ENCODE data around the gene PPP2CA. TPM values are rescaled to one million over a fixed set of nuclear protein-coding genes. Genes with fewer than 3 reads are reported as not detected.
"Not testable (repeated sequence)": the region's sequence is repeated elsewhere in the genome, so short reads cannot be mapped to it uniquely, and the experiment has no call there.

PPP2CA gene
- total RNA-seq, 1 experiment from 2014 or later: 72.2 TPM

DNA sequence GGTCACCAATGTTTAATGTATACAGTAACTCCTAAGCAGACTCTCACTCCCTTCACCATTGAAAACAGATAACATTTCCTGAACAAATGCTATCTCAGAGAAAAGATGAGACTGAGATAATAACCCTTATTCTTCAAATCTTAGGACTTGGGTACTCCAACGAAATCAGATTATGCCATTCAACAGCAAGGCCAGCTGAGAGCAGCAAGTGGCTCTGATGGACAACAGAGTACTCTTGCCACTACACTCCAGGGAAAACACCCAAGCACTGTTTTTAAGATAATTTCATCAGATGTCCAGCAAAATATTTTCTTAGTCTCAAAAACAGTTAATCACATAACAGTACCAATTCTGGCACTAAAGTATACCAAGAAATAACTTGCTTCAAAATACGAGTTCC is 10.1 kb downstream of the PPP2CA start:
- Histone ChIP-seq H3K4me1 (ENCODE audit: low read length) (peaks cover 13% of the 10 kb centered on the region), H4K20me1 (ENCODE audit: insufficient read depth, low read depth, low read length) (peaks cover 38% of the 10 kb centered on the region), H3K9me3 (ENCODE audit: low read length) (no peaks in the 10 kb centered on the region), H3K27ac (ENCODE audit: low read length) (no peak overlapping the region), H3K27me3 (ENCODE audit: low read length) (no peaks in the 10 kb centered on the region), H3K9me2 (replicated peaks; ENCODE audit: insufficient read depth, low read length) (no peaks in the 10 kb centered on the region), H2AFZ (ENCODE audit: low read length) (no peak overlapping the region), H3K9ac (ENCODE audit: low read length) (no peak overlapping the region), H3K4me2 (ENCODE audit: low read depth, low read length, poor library complexity, severe bottlenecking) (no peak overlapping the region), H3K36me3 (ENCODE audit: insufficient read depth, low read length) (peaks cover 38% of the 10 kb centered on the region), H3K4me3 (ENCODE audit: low read length) (no peak overlapping the region), H3K79me2 (ENCODE audit: low read length) (peaks cover 100% of the 10 kb centered on the region)
- no peak for DNase-seq

DNA sequence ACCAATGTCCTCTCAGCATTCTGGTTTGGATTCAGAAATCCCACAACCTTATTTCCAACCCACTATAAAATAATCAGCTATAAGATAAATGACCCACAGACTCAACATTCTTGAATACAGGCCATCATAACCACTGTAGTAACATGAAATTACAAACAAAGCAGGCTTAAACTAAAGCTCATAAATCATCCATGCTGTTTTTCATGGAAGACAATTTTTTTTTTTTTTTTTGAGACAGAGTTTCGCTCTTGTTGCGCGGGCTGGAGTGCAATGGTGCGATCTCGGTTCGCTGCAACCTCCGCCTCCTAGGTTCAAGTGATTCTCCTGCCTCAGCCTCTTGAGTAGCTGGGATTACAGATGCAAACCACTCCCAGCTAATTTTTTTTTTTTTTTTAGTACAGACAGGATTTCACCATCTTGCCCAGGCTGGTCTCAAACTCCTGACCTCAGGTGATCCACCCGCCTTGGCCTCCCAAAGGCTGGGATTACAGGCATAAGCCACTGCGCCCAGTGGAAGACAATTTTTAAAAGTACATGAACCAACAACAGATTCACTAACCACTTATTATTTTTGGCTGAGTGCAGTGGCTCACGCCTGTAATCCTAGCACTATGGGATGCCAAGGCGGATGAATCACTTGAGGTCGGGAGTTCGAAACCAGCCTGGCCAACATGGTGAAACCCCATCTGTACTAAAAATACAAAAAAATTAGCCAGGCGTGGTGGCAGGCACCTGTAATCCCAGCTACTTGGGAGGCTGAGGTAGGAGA is 14.4 kb downstream of the PPP2CA start:
- not testable (repeated sequence) for DNase-seq; H3K9me2 ChIP-seq (replicated peaks; ENCODE audit: insufficient read depth, low read length); H2AFZ ChIP-seq (ENCODE audit: low read length); H3K27ac ChIP-seq (ENCODE audit: low read length); H3K9ac ChIP-seq (ENCODE audit: low read length); H3K27me3 ChIP-seq (ENCODE audit: low read length); H3K4me2 ChIP-seq (ENCODE audit: low read depth, low read length, poor library complexity, severe bottlenecking); H3K9me3 ChIP-seq (ENCODE audit: low read length); H3K4me3 ChIP-seq (ENCODE audit: low read length)
- H3K79me2 ChIP-seq (ENCODE audit: low read length): peaks cover 100% of the 10 kb centered on the region
- H3K4me1 ChIP-seq (ENCODE audit: low read length): peaks cover 13% of the 10 kb centered on the region
- peaks cover 62% of the 10 kb centered on the region for H4K20me1 ChIP-seq (ENCODE audit: insufficient read depth, low read depth, low read length)
- H3K36me3 ChIP-seq (ENCODE audit: insufficient read depth, low read length): peaks cover 11% of the 10 kb centered on the region

DNA sequence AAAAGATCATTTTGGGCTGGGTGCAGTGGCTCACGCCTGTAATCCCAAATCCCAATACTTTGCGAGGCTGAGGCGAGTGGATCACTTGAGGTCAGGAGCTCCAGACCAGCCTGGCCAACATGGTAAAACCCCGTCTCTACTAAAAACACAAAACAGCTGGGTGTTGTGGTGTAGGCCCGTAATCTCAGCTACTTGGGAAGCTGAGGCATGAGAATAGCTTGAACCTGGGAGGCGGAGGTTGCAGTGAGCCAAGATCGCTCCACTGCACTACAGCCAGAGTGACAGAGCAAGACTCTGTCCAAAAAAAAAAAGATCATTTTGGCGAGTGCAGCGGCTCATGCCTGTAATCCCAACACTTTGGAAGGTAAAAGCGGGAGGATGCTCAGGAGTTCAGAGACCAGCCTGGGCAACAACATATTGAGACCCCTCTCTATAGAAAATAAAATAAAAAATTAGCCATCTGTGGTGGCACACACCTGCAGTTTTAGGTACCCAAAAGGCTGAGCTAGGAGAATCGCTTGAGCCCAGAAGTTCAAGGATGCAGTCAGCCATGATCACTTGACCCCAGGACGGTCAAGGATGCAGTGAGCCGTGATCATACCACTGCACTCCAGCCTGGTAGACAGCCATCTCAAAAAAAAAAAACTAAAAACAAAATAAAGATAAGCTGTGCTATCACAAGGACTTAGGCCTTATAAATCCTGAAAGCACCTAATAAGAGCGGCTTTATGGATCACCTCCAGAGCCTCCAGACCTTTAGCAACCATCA is 16.2 kb downstream of the PPP2CA start:
- no peak for DNase-seq
- H3K27ac ChIP-seq (ENCODE audit: low read length): no peak overlapping the region
- H3K27me3 ChIP-seq (ENCODE audit: low read length): no peaks in the 10 kb centered on the region
- no peak overlapping the region for H3K4me2 ChIP-seq (ENCODE audit: low read depth, low read length, poor library complexity, severe bottlenecking)
- no peaks in the 10 kb centered on the region for H3K9me2 ChIP-seq (replicated peaks; ENCODE audit: insufficient read depth, low read length)
- H2AFZ ChIP-seq (ENCODE audit: low read length): no peak overlapping the region
- no peak overlapping the region for H3K9ac ChIP-seq (ENCODE audit: low read length)
- H3K9me3 ChIP-seq (ENCODE audit: low read length): no peaks in the 10 kb centered on the region
- H3K36me3 ChIP-seq (ENCODE audit: insufficient read depth, low read length): peaks cover 19% of the 10 kb centered on the region
- H4K20me1 ChIP-seq (ENCODE audit: insufficient read depth, low read depth, low read length): peaks cover 72% of the 10 kb centered on the region
- H3K4me1 ChIP-seq (ENCODE audit: low read length): peaks cover 13% of the 10 kb centered on the region
- peaks cover 100% of the 10 kb centered on the region for H3K79me2 ChIP-seq (ENCODE audit: low read length)
- no peak overlapping the region for H3K4me3 ChIP-seq (ENCODE audit: low read length)

DNA sequence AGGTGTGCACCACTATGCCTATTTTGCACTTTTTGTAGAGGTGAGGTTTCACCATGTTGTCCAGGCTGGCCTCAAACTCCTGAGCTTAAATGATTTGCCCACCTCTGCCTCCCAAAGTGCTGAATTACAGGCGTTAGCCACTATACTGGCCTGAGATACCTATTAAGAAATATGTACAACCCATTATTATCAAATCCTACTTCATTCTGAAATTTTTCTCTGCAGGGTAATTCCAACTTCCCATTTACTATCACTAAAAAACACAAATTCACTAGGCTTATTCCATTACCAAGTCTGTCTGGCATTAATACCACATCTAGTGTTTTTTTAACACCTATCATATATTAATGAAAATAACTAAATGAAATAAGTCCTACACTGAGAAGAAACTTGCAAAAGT is 18.2 kb downstream of the PPP2CA start:
- Histone ChIP-seq H3K4me2 (ENCODE audit: low read depth, low read length, poor library complexity, severe bottlenecking) (no peak overlapping the region), H4K20me1 (ENCODE audit: insufficient read depth, low read depth, low read length) (peaks cover 75% of the 10 kb centered on the region), H2AFZ (ENCODE audit: low read length) (no peak overlapping the region), H3K36me3 (ENCODE audit: insufficient read depth, low read length) (peaks cover 22% of the 10 kb centered on the region; the same call in 1 of the 2 replicates), H3K79me2 (ENCODE audit: low read length) (peaks cover 100% of the 10 kb centered on the region), H3K9ac (ENCODE audit: low read length) (no peak overlapping the region), H3K4me1 (ENCODE audit: low read length) (peaks cover 8% of the 10 kb centered on the region), H3K27ac (ENCODE audit: low read length) (no peak overlapping the region), H3K9me3 (ENCODE audit: low read length) (no peaks in the 10 kb centered on the region), H3K27me3 (ENCODE audit: low read length) (no peaks in the 10 kb centered on the region), H3K9me2 (replicated peaks; ENCODE audit: insufficient read depth, low read length) (no peaks in the 10 kb centered on the region), H3K4me3 (ENCODE audit: low read length) (no peak overlapping the region)
- DNase-seq: no peak

- Histone ChIP-seq H3K9me3 (ENCODE audit: low read length) (no peaks in the 10 kb centered on the region), H3K27me3 (ENCODE audit: low read length) (no peaks in the 10 kb centered on the region), H3K27ac (ENCODE audit: low read length) (no peak overlapping the region), H3K4me1 (ENCODE audit: low read length) (no peaks in the 10 kb centered on the region; the same call in 1 of the 2 replicates), H3K4me2 (ENCODE audit: low read depth, low read length, poor library complexity, severe bottlenecking) (no peak overlapping the region), H3K79me2 (ENCODE audit: low read length) (peaks cover 100% of the 10 kb centered on the region), H3K36me3 (ENCODE audit: insufficient read depth, low read length) (peaks cover 28% of the 10 kb centered on the region; the same call in 1 of the 2 replicates), H3K4me3 (ENCODE audit: low read length) (no peak overlapping the region), H4K20me1 (ENCODE audit: insufficient read depth, low read depth, low read length) (peaks cover 66% of the 10 kb centered on the region), H2AFZ (ENCODE audit: low read length) (no peak overlapping the region), H3K9me2 (replicated peaks; ENCODE audit: insufficient read depth, low read length) (no peaks in the 10 kb centered on the region), H3K9ac (ENCODE audit: low read length) (no peak overlapping the region)
- no peak for DNase-seq
These were observed 19.2 kb downstream of the PPP2CA start for GRCh38 chr5:134206627-134207160.

DNA sequence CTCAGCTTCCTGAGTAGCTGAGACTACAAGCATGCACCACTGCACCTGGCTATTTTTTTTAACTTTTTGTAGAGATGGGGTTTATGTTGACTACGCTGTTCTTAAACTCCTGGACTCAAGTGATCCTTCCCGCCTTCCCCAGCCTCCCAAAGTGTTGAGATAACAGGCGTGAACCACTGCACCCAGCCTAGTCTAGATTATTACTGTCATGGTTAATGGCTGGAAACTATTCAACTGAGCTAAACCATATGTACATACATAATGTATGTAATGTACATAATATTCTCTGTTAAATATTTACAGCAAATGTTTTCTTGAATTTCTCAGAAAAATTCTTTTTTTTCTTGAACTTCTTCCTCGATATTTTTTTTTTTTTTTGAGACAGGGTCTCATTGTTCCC is 21.3 kb downstream of the PPP2CA start:
- H3K4me1 ChIP-seq (ENCODE audit: low read length): no peaks in the 10 kb centered on the region
- H3K9me2 ChIP-seq (replicated peaks; ENCODE audit: insufficient read depth, low read length): no peaks in the 10 kb centered on the region
- no peak overlapping the region for H3K4me2 ChIP-seq (ENCODE audit: low read depth, low read length, poor library complexity, severe bottlenecking)
- peaks cover 99% of the 10 kb centered on the region for H3K79me2 ChIP-seq (ENCODE audit: low read length)
- H4K20me1 ChIP-seq (ENCODE audit: insufficient read depth, low read depth, low read length): peaks cover 59% of the 10 kb centered on the region
- H2AFZ ChIP-seq (ENCODE audit: low read length): no peak overlapping the region
- peaks cover 49% of the 10 kb centered on the region; the same call in 1 of the 2 replicates for H3K36me3 ChIP-seq (ENCODE audit: insufficient read depth, low read length)
- H3K4me3 ChIP-seq (ENCODE audit: low read length): no peak overlapping the region
- no peak overlapping the region for H3K9ac ChIP-seq (ENCODE audit: low read length)
- H3K9me3 ChIP-seq (ENCODE audit: low read length): no peaks in the 10 kb centered on the region
- no peaks in the 10 kb centered on the region for H3K27me3 ChIP-seq (ENCODE audit: low read length)
- no peak overlapping the region for H3K27ac ChIP-seq (ENCODE audit: low read length)
- no peak for DNase-seq

GRCh38 chr5:134203630-134204029 is 22.2 kb downstream of the PPP2CA start:
- Histone ChIP-seq H3K36me3 (ENCODE audit: insufficient read depth, low read length) (peaks cover 56% of the 10 kb centered on the region; the same call in 1 of the 2 replicates), H4K20me1 (ENCODE audit: insufficient read depth, low read depth, low read length) (peaks cover 50% of the 10 kb centered on the region), H3K4me2 (ENCODE audit: low read depth, low read length, poor library complexity, severe bottlenecking) (no peak overlapping the region)

DNA sequence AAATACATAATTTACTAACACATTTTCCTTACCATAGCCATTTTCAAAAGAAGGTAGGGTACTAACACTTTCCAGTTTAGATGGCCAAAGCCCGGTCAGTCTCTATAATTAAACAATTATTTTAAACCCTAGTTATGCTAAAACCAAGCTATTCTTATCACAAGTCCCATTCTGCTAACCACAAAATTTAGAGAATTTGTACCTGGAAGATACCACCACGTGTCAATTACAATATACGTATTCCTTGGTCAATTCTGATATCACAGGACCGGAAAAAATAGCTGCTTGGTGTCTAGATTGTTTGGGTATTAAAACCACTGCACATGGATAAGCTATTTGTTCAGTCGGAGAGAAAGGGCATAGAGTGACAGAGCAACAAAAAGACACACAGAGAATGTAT is 30.2 kb downstream of the PPP2CA start:
- H3K36me3 ChIP-seq (ENCODE audit: insufficient read depth, low read length): peaks cover 49% of the 10 kb centered on the region
- no peak overlapping the region for H3K9ac ChIP-seq (ENCODE audit: low read length)
- H3K4me3 ChIP-seq (ENCODE audit: low read length): no peak overlapping the region
- H3K9me2 ChIP-seq (replicated peaks; ENCODE audit: insufficient read depth, low read length): no peaks in the 10 kb centered on the region
- no peak overlapping the region for H3K27ac ChIP-seq (ENCODE audit: low read length)
- no peaks in the 10 kb centered on the region for H3K9me3 ChIP-seq (ENCODE audit: low read length)
- peaks cover 20% of the 10 kb centered on the region for H3K79me2 ChIP-seq (ENCODE audit: low read length)
- peaks cover 12% of the 10 kb centered on the region for H4K20me1 ChIP-seq (ENCODE audit: insufficient read depth, low read depth, low read length)
- H3K4me1 ChIP-seq (ENCODE audit: low read length): no peaks in the 10 kb centered on the region
- H3K27me3 ChIP-seq (ENCODE audit: low read length): no peaks in the 10 kb centered on the region
- DNase-seq: no peak
- no peak overlapping the region for H3K4me2 ChIP-seq (ENCODE audit: low read depth, low read length, poor library complexity, severe bottlenecking)
- no peak overlapping the region for H2AFZ ChIP-seq (ENCODE audit: low read length)

More at GRCh38 chr5:134203630-134204029, 22.2 kb downstream of the PPP2CA start:
- Histone ChIP-seq H3K27me3 (ENCODE audit: low read length) (no peaks in the 10 kb centered on the region), H3K4me1 (ENCODE audit: low read length) (no peaks in the 10 kb centered on the region), H3K9me3 (ENCODE audit: low read length) (no peaks in the 10 kb centered on the region), H3K9me2 (replicated peaks; ENCODE audit: insufficient read depth, low read length) (no peaks in the 10 kb centered on the region), H3K27ac (ENCODE audit: low read length) (no peak overlapping the region), H3K4me3 (ENCODE audit: low read length) (no peak overlapping the region), H2AFZ (ENCODE audit: low read length) (no peak overlapping the region), H3K79me2 (ENCODE audit: low read length) (peaks cover 97% of the 10 kb centered on the region), H3K9ac (ENCODE audit: low read length) (no peak overlapping the region)
- no peak for DNase-seq
